Neural crest cell (in vitro differentiated cells): ENCODE measurements around the gene CSGALNACT2. TPM values are rescaled to one million over a fixed set of nuclear protein-coding genes. Genes with fewer than 3 reads are reported as not detected.

Experiments used
- DNase-seq: peaks from one replicate; pipeline ENCODE4 v3.0.0; 2021; ENCODE audit warnings: low read depth, mixed read lengths, low spot score
- H3K27ac Mint-ChIP-seq: one replicate; pipeline ENCODE4 v1.8.0; 2021; ENCODE audit warnings: mild to moderate bottlenecking, mixed read lengths; ENCODE audit not compliant: unreplicated experiment
- H3K27me3 Mint-ChIP-seq: 2 replicates; pipeline ENCODE4 v1.8.0; 2021; ENCODE audit warnings: low read depth, mild to moderate bottlenecking, mixed read lengths
- H3K36me3 Mint-ChIP-seq: 2 replicates; pipeline ENCODE4 v1.8.0; 2021; ENCODE audit warnings: low read depth, mild to moderate bottlenecking, mixed read lengths
- H3K4me1 Mint-ChIP-seq: 2 replicates; pipeline ENCODE4 v1.8.0; 2021; ENCODE audit warnings: mixed read lengths
- H3K4me3 Mint-ChIP-seq: one replicate; pipeline ENCODE4 v1.8.0; 2021; ENCODE audit warnings: mild to moderate bottlenecking, mixed read lengths
- H3K9me3 Mint-ChIP-seq: 2 replicates; pipeline ENCODE4 v1.8.0; 2021; ENCODE audit warnings: mixed read lengths
- total RNA-seq: library from RNA; stranded (reverse); gene quantifications from 2 replicates; pipeline ENCODE4 v1.2.1, GENCODE V29; 2021
- TF ChIP-seq, protein P1 (sequence below): fragments of 200-600 bp; sonication (generic); conservative IDR thresholded peaks from 2 replicates; pipeline ENCODE4 v1.5.0; 2021; ENCODE audit warnings: antibody characterized with exemption, mild to moderate bottlenecking

The CSGALNACT2 gene
- total RNA-seq, 1 donor from 2014 or later, result 14.6 TPM

DNA sequence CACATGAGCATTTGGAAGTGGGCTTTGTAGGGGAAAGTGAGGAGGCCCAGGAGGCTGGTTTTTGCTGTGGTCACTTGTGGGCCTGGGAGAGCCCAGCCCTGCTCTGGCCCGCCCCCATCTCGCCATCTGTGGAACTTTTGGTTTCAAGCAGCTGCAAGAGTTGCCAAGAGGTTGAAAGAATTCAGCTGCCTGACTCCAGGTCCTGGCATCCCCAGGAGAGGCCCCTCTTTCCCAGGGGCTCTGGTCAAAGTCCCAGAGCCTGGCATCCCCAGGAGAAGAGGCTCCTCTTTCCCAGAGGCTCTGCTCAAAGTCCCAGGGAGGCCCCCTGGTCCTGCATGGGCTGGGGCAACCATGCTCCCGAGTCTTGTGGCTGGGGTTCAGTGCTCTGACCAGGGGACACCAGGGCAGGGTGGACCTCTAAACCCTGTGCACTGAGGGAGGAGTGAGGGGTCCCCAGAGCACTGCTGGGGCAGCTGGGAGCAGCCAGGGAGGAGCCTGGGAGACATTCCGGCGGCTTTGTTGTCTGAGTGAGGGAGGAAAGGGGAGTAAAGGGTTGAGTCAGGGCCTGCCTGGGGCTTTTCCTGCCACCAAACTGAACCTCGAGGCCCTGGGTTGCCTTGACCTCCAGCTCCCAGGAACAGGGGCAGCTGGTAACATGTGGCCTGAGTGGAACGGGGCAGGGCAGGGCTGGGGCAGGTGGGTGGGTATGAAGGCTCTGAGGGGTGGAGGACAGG is 27.7 kb upstream of the CSGALNACT2 start:
- Mint-ChIP-seq H3K27me3 (no peaks in the 10 kb centered on the region), H3K9me3 (no peaks in the 10 kb centered on the region), H3K36me3 (no peaks in the 10 kb centered on the region), H3K4me1 (no peaks in the 10 kb centered on the region), H3K4me3 (no peak overlapping the region), H3K27ac (no peak overlapping the region)
- TF ChIP-seq, protein P1, sequence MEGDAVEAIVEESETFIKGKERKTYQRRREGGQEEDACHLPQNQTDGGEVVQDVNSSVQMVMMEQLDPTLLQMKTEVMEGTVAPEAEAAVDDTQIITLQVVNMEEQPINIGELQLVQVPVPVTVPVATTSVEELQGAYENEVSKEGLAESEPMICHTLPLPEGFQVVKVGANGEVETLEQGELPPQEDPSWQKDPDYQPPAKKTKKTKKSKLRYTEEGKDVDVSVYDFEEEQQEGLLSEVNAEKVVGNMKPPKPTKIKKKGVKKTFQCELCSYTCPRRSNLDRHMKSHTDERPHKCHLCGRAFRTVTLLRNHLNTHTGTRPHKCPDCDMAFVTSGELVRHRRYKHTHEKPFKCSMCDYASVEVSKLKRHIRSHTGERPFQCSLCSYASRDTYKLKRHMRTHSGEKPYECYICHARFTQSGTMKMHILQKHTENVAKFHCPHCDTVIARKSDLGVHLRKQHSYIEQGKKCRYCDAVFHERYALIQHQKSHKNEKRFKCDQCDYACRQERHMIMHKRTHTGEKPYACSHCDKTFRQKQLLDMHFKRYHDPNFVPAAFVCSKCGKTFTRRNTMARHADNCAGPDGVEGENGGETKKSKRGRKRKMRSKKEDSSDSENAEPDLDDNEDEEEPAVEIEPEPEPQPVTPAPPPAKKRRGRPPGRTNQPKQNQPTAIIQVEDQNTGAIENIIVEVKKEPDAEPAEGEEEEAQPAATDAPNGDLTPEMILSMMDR, result no peak
- no peak for DNase-seq

DNA sequence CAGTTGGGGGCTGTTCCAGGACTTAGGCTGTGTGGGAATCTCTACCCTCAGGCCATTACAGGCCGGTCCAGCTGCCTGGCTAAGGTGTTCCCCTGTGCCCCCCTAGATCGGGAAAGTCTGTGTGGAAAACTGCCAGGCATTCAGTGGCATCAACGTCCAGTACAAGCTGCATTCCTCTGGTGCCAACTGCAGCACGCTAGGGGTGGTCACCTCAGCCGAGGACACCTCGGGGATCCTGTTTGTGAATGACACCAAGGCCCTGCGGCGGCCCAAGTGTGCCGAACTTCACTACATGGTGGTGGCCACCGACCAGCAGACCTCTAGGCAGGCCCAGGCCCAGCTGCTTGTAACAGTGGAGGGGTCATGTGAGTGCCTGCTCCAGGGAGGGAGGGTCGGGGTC is 27.1 kb upstream of the CSGALNACT2 start:
- DNase-seq, result no peak
- TF ChIP-seq, protein P1, result no peak
- H3K4me1 Mint-ChIP-seq, result no peaks in the 10 kb centered on the region

DNA sequence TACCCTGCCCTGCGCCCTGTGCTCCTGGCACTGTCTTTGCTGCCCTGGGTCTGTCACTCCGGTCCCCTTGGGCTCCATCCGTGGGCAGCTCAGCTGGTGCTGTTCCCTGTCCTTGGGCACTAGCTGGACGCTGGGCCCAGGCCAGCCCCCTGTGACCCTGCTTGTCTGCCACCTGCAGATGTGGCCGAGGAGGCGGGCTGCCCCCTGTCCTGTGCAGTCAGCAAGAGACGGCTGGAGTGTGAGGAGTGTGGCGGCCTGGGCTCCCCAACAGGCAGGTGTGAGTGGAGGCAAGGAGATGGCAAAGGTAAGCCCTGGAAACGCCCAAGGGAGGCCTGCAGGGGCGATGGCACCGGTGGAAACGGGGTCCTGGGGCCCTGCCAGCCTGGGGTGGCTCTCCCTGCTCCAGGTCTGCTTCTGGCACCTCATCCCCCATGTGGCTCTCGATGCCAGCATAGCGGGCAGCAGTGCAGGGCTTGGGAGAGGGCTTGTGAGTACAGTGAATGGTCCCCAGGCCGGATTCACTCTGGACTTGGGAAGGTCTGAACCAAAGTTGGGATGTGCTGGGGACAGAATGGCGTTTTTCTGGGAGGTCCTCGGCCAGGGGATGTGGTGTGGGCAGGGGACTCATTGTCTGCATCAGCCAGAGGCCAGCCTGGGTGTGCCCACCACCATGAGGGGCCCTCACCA is 26.2 kb upstream of the CSGALNACT2 start:
- Mint-ChIP-seq H3K27ac (no peak overlapping the region), H3K36me3 (no peaks in the 10 kb centered on the region), H3K4me1 (no peaks in the 10 kb centered on the region), H3K9me3 (no peaks in the 10 kb centered on the region), H3K4me3 (no peak overlapping the region), H3K27me3 (no peaks in the 10 kb centered on the region)
- TF ChIP-seq, protein P1, result no peak
- DNase-seq, result no peak

More for the DNA sequence above, 27.1 kb upstream of the CSGALNACT2 start:
- no peak overlapping the region for H3K4me3 Mint-ChIP-seq
- H3K27ac Mint-ChIP-seq, result no peak overlapping the region
- no peaks in the 10 kb centered on the region for H3K36me3 Mint-ChIP-seq
- H3K27me3 Mint-ChIP-seq, result no peaks in the 10 kb centered on the region
- H3K9me3 Mint-ChIP-seq, result no peaks in the 10 kb centered on the region

DNA sequence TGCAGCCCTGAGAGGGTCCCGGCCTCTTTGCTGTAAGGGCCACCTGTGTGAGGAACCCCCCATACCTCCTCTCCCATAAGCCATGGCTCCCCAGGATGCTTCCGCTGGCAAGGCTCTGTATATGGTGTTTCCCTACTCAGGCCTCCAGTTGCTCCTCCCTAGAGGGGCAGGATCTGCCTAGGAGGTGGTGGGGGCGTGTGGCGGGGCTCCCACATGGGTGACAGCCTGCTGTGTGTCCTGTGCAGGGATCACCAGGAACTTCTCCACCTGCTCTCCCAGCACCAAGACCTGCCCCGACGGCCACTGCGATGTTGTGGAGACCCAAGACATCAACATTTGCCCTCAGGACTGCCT is 25.7 kb upstream of the CSGALNACT2 start:
- Mint-ChIP-seq H3K27me3 (no peaks in the 10 kb centered on the region), H3K36me3 (no peaks in the 10 kb centered on the region), H3K4me3 (no peak overlapping the region), H3K27ac (no peak overlapping the region), H3K9me3 (no peaks in the 10 kb centered on the region), H3K4me1 (no peaks in the 10 kb centered on the region)
- no peak for DNase-seq
- TF ChIP-seq, protein P1, result no peak

DNA sequence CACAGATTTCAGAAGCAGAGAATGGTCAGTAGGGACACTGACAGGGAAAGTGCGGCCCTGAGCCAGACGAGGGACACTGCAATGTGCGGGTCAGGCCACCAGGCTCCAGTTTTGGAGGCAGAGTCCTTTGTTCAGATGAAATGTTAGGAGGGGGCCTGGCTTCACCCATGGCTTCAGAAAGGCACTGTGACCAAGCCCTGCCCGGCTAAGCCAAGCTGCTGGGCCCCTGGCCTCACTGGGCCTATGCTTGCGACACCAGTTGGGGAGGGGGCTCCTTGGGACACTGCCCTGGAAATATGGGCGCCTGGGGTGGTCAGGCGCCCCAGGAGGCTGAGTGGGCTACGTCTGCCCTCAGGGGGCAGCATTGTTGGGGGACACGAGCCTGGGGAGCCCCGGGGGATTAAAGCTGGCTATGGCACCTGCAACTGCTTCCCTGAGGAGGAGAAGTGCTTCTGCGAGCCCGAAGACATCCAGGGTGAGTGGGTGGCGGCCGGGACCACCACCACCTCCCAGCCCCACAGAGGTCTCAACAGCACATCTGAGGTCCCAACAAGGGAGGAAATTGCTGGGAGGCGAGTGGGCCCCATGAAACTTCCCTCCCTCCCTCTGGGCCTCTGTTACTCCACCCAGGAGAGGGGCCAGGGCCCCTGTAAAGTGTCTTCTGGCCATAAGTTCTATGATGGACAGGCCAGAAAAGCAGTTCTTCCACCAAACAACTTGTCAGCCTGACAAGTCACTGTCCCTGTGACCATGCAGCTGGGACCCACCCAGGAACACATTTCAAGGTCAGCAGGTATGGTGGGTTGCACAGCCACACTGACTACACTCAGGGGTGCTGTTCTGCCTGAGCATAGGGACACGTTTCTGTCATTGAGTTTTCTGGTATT is 24.8 kb upstream of the CSGALNACT2 start:
- no peak overlapping the region for H3K27ac Mint-ChIP-seq
- DNase-seq, result no peak

More for the DNA sequence above, 24.8 kb upstream of the CSGALNACT2 start:
- Mint-ChIP-seq H3K4me1 (no peaks in the 10 kb centered on the region), H3K27me3 (no peaks in the 10 kb centered on the region), H3K9me3 (no peaks in the 10 kb centered on the region), H3K36me3 (no peaks in the 10 kb centered on the region), H3K4me3 (no peak overlapping the region)
- TF ChIP-seq, protein P1, result no peak
